HG02610 (cell line): ENCODE results near the gene ZNF182.
"Not testable (repeated sequence)": the region's sequence is repeated elsewhere in the genome, so short reads cannot be mapped to it uniquely, and the experiment has no call there.

ENCODE experiments used
- ATAC-seq: cut with Tn5 transposase; IDR thresholded peaks from one replicate; pipeline ENCODE4 v1.9.1; 2021; ENCODE audit warnings: mild to moderate bottlenecking, moderate library complexity; ENCODE audit not compliant: unreplicated experiment

Gene ZNF182

DNA sequence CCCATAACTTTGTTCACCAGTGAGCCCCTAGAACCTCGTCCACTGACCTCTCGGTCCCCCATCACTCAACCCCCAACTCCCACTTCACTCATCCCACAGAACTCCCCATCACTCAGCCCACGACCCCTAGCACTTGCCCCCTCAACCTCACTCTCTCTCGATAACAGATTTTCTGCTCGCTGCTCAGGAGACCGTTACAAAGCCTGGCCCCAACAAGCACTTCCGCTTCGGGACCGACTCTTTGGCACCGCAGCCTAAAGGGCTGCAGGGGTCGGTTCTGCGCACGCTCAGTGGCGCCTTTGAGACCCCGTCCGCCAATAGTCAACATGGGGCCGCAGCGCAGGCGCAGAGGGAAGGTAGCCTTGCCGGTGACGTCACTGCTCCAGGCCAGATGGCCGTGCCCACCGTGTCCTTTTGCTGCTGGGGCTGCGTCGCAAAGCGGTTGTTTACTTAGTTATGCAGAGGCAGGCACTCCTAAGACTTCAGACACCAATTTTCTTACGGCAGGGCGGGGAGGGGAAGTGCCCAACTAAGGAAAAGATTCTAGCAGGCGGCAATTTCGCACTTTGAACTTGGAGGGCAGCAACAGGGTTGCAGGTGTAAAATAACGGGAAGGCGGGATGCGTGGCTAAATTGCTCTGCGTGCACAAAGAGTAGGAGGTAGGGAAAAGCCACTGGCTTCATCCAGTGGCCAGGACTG is at the start of gene ZNF182:
ZNF182 (minus strand) TSS at position 232 of the 700 bp plus-strand sequence. CDS start 1,380 bp downstream, outside the sequence.
- peak; percentile 95 for ATAC-seq

DNA sequence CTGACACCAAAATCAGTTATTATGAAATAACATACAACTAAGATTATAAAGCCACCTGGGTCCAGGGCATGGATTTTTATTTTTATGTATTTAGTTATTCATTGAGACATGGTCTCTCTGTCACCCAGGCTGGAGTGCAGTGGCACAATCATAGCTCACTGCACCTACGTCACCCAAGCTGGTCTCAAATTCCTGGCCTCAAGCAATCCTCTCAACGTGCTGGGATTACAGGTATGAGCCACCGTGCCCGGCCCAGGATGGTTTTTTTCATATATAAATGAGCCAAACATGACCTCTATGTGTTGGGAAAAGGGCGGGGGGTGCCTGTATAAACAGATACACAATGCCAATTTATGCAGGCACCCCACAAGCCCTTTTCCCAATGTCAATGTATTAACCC is 43.1 kb upstream of the ZNF182 start:
- no peak for ATAC-seq

DNA sequence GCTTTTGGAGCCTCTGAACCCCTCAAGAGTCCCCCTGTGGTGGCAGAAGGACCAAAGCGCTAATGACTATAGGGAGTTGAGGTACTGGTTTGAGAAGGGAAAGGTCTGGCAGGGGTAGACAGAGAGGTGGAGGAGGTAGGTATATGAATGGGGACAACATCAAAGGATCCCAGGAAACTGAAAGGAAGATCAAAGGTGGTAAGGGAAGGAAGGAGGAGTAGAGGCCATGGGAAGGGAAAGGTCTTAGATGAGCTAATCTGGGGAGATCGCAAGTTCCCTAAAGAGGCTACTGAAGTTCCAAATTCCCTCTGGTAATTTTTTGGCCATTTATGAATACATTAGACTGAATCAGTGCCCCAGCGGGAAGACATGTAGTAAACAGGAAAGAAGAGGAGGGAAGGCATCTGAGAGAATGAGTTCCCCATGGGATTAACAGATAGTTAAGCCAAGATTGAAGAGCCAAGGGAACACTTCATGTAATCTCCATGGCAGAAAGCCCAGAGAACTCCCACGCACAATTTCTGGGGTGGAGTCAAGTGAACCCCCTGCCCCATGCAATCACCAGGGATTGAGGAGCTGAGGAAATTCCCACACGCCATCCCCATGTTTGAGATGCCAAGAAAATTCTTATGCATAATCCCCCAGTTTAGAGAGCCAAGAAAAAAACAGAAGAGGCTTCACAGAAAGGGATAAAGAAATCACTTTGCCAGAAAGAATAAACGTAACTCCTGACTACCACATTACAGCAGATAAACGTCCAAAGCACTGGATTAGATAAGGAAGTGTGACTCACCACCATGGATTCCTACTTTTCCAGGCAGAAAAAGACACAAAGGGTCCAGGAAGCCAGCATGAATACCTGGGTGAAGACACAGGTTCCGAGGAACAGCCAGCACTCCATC is 41.9 kb upstream of the ZNF182 start:
- ATAC-seq = no peak

DNA sequence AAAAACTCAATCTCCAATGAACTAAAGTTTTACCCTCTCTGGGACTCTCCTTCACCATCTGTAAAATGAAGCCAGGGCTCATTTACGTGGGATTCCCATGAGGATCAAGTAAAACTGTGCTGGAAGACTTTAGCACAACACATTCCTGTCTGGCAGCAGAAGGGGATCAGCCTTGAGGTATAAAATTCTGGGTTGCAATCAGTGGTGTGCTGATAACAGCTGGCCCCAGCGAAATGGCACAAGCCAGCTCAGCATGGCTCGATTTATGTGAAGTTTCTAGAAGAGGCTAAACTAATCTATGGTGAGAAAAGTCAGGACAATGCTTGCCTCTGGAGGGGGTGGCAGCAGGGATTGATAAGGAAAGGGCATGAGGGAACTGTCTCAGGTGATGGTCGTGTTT is 39.3 kb upstream of the ZNF182 start:
- ATAC-seq = no peak

DNA sequence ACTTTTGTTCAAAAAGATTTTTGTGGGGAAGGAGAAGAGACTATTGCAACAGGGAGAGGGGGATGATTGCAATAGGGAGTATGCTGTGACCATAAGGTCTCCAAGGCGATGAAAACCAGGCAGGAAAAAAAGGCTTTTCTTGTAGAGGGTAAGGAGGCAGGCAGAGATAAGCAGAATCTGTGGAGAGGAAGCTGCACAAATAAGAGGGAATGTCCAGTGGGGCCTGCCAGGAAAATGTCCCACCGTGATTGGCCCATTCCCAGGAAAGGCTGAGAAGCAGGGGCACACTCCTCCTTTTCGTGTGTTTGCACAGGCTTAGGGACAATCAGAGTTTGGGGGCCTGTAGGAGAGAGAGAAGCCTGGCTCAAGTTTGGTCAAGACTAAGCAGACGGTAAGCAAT is 32.1 kb upstream of the ZNF182 start:
- ATAC-seq = no peak

DNA sequence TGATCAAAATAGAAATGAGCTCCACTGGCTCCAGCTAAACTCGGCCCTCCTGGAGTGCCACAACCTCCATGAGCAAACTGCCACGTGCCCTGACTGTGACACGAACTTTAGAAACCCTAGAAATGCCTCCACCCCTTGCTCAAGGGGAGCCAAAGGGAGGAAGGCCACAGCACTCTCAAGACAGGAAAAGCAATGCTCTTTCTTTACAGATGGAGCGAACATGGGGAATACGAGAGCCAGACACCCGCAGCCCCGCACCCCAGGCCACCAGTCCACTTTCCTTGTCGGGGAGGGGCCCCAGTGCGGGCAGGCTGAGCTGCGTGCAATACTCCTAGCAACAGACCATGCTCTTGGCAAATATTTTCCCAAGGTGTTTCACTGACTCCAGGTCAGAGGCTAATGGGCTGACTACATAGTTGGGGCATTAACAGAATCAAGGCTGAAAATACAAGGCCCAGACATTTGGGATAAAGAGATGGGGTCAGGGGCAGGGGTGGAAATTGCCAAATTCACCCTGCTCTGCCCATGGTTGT is 26.9 kb upstream of the ZNF182 start:
- not testable (repeated sequence) for ATAC-seq

DNA sequence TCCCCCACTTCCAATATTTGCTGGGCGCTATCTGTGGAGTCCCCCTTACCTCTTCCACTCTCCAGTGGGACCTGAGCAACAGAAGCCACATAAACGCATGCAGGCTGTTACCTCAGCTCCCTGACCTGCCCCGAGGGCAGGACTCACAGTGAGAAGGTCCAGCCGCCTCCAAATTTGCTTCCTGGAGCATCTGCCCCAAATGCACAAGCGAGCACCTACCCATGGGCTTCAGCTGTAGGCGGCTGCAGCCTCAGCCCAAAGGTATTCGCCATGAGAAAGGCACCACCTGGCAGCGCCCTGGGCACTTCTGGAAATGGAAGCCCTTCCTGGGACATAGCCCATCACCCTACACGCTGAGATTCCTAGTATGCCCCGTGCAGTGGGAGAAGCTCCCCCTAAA is 26.4 kb upstream of the ZNF182 start:
- ATAC-seq = no peak

DNA sequence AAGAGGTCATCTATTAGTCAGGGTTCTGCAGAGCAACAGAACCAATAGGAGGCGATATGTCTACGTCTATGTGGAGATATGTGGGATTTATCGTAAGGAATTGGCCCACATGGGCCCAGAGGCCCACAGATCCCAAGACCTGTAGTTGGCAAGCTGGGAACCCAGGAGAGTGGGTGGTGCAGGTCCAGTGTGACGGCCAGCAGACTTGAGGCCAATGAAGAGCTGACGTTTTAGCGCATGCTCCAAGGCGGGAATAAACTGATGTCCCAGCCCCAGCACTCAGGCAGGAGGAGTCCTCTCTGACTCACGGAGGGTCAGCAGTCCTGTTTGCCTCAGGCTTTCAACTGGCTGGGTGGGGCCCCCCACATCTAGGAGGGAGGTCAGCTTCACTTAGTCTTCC is 24.3 kb upstream of the ZNF182 start:
- no peak for ATAC-seq

DNA sequence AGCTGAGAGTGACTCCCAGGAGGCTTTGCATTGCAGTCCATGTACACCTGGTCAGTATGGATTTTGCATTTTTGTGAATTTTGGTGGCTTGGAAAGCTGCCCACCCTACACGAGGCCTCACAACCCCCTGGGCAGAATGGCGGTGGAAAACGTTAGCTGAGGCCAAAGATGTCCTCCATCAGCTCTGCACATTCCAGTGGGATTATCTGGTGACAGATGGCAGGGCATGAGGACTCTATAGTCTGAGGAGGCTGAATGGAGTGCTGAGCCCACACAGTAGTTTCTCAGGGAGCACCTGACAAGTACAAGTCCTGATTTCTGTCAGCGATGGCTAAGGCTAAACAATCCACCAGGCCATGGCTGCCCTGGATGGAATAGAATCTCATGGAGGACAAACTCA is 23.8 kb upstream of the ZNF182 start:
- not testable (repeated sequence) for ATAC-seq

DNA sequence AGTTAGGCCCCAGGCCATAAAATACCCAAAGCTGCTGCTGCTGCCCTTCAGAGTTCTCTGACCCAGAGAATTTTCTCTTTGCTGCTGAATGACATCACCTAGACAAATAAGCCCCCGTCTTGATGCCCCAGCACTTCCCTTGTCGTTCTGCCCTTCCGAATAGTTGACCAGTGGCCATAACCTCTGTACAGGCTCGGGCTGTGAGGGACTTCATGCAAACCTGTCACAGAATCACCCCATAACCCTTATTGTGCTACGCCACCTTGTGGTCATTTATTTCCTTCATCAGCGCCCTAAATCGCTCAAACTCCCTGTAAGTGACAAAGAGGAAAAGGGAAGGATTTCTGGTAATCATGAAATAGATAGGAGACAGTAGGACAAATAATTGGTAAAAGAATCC is 21.8 kb upstream of the ZNF182 start:
- no peak for ATAC-seq

DNA sequence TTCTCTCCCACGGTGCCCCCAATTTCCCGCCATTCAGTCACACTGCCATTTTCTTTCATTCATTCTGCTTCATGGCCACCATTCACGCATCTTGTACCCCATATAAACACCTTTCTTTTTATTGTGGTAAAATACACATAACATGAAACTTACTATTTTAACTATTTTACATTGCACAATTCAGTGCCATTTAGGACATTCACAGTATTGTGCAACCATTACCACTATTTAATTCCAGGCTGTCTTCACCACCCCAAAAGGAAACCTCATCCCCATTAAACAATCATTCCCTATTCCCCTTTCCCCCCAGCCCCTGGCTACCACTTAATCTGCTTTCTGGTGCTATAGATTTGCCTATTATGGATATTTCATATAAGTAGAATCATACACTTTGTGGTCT is 18.9 kb upstream of the ZNF182 start:
- ATAC-seq = no peak

DNA sequence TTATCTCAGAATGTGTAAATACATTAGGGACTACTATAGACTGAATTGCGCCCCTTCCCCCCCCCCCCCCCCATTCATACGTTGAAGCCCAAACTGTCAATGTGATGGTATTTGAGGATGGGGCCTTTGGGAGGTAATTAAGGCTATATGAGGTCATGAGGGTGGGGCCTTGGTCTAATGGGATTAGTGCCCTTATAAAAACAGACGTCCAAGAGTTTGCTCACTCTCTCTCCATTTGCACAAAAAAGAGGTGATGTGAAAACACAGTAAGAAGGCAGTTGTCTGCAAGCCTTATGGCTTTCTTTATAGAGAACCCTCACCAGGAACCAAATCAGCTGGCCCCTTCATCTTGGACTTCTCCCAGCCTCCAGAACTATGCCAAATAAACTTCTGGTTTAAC is 18.3 kb upstream of the ZNF182 start:
- no peak for ATAC-seq

DNA sequence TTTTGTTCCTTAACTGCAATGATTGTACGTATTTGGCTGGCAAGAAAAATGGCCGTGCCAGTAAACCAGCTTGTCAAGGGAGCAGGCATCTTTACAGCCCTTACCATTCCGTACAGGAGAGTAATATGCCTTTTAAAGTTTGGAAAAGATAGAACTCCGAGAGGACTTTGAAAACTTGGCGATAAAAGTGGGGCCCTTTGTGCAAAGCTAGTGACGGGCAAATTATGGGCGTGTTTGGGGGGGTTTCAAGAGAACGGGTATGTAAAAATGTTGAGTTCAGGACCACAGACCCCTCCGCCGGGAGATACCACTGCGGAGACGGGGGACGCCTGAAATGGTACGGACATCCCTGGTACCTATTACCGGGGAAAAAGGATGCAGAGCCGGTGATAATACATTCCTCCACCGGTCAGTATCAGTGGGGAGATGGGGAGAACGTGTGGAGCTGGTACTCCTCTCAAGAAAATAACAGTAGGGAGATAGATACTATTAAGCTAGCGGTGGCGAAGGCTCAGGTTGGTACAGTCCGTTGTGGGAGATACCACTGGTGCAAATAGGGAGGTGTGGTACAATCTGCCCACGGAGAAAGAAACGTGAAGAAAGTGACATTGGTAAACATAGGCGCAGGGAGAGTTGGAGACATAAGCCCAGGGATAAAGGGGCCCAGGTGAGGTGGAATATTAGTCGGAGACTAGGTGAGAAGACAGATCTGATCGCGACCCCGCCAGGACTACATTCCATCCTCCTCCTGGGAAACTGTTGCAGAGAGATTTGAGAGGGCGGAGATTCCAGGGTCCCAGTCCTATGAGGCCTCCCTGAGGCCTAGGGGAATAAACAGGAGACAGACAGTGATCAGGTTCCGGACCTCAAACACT is 17.5 kb upstream of the ZNF182 start:
- ATAC-seq = peak; percentile 69

DNA sequence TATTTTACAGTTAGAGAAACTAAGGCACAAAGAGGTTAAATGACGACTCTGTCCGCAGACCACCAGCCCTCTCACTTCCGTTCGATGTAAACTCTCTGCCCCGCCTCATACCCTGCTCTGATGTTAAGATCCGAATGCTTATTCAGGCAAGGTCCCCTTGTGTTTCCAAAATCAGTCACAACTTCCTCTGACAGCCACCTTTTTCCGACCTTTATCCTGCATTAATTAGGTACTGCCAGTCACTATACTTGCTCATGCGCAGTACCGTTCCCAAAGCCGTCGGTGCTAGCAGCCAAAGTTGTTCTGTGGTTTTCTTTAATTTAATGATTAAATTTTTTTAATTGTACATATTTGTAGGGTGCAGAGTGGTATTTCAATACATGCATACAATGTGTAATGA is 16.7 kb upstream of the ZNF182 start:
- ATAC-seq = not testable (repeated sequence)

DNA sequence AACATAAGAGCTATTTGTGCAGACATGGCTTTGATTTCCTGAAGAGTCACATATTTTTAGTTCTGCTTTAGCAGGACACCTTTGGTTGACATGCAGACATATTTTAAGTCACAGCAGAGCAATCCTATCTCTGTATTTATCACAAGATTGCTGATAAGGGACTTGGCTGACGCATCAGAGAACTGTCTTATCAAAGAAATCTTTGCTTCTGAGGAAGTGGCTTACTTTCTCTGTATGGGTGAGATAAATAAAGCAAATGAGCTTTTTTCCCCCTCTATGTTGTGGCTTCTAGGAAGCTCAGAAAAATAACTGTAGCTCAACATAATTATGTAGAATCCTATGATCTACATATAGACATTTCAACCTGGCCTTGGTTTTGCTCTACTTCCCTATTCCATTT is 16.1 kb upstream of the ZNF182 start:
- not testable (repeated sequence) for ATAC-seq

DNA sequence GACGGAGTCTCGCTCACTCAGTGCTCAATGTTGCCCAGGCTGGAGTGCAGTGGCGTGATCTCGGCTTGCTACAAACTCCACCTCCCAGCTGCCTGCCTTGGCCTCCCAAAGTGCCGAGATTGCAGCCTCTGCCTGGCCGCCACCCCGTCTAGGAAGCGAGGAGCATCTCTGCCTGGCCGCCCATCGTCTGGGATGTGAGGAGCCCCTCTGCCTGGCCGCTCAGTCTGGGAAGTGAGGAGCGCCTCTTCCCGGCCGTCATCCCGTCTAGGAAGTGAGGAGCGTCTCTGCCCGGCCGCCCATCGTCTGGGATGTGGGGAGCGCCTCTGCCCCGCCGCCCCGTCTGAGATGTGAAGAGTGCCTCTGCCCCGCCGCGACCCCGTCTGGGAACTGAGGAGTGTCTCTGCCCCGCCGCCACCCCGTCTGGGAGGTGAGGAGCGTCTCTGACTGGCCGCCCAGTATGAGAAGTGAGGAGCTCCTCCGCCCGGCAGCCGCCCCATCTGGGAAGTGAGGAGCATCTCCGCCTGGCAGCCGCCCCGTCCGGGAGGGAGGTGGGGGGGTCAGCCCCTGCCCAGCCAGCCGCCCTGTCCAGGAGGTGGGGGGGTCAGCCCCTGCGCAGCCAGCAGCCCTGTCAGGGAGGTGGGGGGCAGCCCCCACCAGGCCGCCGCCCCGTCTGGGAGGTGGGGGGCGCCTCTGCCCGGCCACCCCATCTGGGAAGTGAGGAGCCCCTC is 13.0 kb upstream of the ZNF182 start:
- ATAC-seq = not testable (repeated sequence)

DNA sequence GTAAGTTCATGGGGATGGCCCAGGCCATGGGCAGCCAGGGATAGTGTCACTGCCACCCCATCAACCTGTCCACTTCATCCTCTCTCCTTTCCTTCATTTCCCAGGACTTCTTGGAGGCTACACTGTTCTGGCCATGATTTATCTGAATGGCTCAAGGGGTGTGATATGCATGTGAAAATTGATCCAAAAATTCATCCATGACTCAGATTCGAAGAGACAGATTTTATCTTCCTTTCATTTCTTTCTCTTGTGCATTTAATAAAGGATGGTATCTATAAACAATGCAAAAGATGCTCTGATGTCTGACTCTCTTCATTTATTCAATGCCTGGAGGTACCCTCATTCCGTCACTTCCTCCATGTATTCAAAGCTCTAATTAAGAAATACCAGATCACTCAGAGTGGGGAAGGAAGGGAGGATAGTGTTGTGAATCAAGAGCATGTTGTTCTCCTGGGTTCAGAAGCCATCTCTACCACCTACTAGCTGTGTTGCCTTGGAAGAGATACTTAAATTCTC is 5.7 kb upstream of the ZNF182 start:
- ATAC-seq = not testable (repeated sequence)

DNA sequence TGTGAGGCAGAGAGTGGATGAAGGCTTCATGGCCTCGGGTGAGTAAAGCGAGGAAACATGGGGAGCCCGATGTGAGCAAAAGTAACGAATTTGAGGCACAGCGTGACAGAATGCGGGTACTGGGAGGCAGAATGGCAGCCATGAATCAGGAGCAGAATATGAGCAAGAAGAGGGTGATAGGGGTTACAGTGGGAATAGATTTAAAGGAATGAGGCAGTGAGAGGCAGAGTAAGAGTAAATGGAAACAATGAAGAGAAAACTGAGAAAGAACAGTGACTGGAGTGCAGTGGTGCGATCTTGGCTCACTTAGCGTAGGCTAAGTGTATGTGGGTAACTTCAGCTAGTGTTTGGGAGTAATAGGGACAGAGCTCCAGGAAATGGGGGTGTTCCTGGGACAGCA is 2.9 kb upstream of the ZNF182 start, which contains the start of gene SPACA5:
SPACA5 (plus strand) TSS at position 301 of the 400 bp plus-strand sequence. CDS start 815 bp downstream, outside the sequence.
- ATAC-seq = not testable (repeated sequence)

DNA sequence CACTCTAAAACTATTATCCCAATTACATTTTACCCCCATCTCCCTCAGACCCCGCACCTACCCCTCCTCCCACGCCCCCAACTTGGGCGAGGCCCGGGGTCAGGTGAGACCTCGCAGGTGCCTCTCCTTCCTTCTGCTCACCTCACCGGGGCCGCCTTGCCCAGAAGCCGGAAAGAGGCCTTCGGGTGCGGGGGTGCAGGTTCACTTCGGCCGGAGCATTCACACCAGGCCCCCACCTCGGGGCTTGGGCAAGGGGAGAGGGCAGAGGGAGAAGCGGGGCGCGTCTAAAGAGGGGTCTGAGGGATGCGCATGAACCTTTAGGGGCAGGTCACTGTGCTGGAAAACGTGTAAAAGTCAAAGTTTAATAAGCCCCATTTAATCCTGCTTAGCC is 427 bp downstream of the ZNF182 start:
- no peak for ATAC-seq

DNA sequence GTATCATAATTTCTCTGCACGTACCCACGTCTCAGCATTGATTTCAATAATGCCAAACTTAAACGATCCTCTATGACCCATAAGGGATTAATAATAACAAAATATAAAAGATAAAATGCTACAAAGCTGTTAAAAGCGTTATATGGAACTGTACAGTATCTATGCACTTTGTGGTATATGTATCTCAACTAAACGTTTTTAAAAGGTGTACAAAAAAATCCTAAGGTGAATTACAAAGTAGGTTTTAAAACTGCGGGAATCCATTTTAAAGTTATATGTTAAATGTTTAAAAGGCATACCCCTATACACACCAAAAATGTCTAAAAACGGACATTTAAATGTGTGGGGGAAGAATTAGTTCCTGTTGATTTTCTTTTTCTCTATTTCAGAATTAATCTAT is 860 bp downstream of the ZNF182 start:
- ATAC-seq = no peak
